Adipocyte (in vitro differentiated cells): Measurements from ENCODE around the gene CHST12.

Experiments
- DNase-seq: peaks from one replicate; pipeline ENCODE4 v3.0.0-alpha.2; 2015; ENCODE audit warnings: low read depth
- H3K27me3 ChIP-seq: replicated peaks from 2 replicates; pipeline ENCODE4 v1.7.0; 2013; ENCODE audit warnings: mild to moderate bottlenecking, low read length, moderate library complexity; ENCODE audit not compliant: control insufficient read depth, insufficient read depth
- H3K36me3 ChIP-seq: 2 replicates; pipeline ENCODE4 v1.7.0; 2013; ENCODE audit warnings: low read length, mild to moderate bottlenecking, moderate library complexity; ENCODE audit not compliant: control insufficient read depth, insufficient read depth, severe bottlenecking
- H3K4me1 ChIP-seq: 2 replicates; pipeline ENCODE4 v1.7.0; 2013; ENCODE audit warnings: mild to moderate bottlenecking, low read length, moderate library complexity; ENCODE audit not compliant: control insufficient read depth, insufficient read depth
- H3K4me3 ChIP-seq: 2 replicates; pipeline ENCODE4 v1.7.0; 2013; ENCODE audit warnings: mild to moderate bottlenecking, low read length, moderate library complexity
- H3K9ac ChIP-seq: 2 replicates; pipeline ENCODE4 v1.7.0; 2013; ENCODE audit warnings: mild to moderate bottlenecking, low read length, moderate library complexity
- H3K9me3 ChIP-seq: 2 replicates; pipeline ENCODE4 v1.7.0; 2013; ENCODE audit warnings: mild to moderate bottlenecking, low read length, moderate library complexity; ENCODE audit not compliant: control insufficient read depth

CHST12 gene

GRCh38 chr7:2438775-2439174 lies 35.4 kb downstream of the CHST12 start:
- no peaks in the 10 kb centered on the region for H3K27me3 ChIP-seq
- peaks cover 21% of the 10 kb centered on the region for H3K36me3 ChIP-seq
- H3K4me3 ChIP-seq, result no peak overlapping the region
- no peak overlapping the region for H3K9ac ChIP-seq
- H3K4me1 ChIP-seq, result peaks cover 29% of the 10 kb centered on the region
- no peaks in the 10 kb centered on the region for H3K9me3 ChIP-seq
- DNase-seq, result no peak

DNA sequence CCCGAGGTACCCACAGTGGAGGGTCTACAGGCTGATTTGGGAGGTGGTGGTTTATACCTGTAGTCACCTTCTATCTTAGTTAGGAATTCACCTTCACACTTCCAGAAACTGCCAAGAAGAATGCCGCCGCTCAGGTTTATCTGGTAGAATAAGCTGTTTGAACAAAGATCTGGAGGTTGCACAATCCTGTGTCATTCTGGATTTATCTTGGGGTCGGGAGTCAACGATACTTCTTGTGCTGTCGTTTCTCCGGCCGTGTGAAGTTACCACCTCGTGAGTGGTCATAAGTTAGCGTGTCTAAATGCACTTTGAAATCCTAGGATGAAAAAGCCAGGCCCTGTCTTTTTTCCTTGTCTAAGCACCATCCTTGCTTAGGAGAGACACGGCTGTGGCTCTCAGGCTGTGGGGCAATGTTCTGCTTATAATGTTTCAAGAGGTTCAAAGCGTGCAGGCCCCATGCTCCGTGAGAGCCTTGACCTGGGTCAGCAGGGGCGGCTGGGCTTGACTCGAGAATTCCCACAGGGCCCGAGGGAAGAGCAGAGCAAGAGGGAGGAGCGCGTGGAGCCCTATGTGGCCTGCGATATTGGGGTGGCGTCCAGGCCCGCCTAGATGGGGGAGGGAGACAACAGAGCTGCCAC lies 37.3 kb downstream of the CHST12 start:
- H3K4me1 ChIP-seq, result peaks cover 44% of the 10 kb centered on the region
- H3K9me3 ChIP-seq, result no peaks in the 10 kb centered on the region
- peaks cover 10% of the 10 kb centered on the region for H3K36me3 ChIP-seq

GRCh38 chr7:2441430-2442058 lies 38.1 kb downstream of the CHST12 start:
- peaks cover 52% of the 10 kb centered on the region for H3K4me1 ChIP-seq

More for the DNA sequence above, 37.3 kb downstream of the CHST12 start:
- DNase-seq, result no peak
- Histone ChIP-seq H3K27me3 (no peaks in the 10 kb centered on the region), H3K4me3 (no peak overlapping the region), H3K9ac (no peak overlapping the region)

GRCh38 chr7:2443491-2443890 lies 40.1 kb downstream of the CHST12 start:
- Histone ChIP-seq H3K9me3 (no peaks in the 10 kb centered on the region), H3K36me3 (no peaks in the 10 kb centered on the region), H3K9ac (no peak overlapping the region), H3K27me3 (no peaks in the 10 kb centered on the region), H3K4me3 (no peak overlapping the region), H3K4me1 (peaks cover 44% of the 10 kb centered on the region)
- DNase-seq, result no peak

More at GRCh38 chr7:2441430-2442058, 38.1 kb downstream of the CHST12 start:
- Histone ChIP-seq H3K27me3 (no peaks in the 10 kb centered on the region), H3K36me3 (peaks cover 2% of the 10 kb centered on the region), H3K4me3 (no peak overlapping the region), H3K9me3 (no peaks in the 10 kb centered on the region), H3K9ac (no peak overlapping the region)
- no peak for DNase-seq

DNA sequence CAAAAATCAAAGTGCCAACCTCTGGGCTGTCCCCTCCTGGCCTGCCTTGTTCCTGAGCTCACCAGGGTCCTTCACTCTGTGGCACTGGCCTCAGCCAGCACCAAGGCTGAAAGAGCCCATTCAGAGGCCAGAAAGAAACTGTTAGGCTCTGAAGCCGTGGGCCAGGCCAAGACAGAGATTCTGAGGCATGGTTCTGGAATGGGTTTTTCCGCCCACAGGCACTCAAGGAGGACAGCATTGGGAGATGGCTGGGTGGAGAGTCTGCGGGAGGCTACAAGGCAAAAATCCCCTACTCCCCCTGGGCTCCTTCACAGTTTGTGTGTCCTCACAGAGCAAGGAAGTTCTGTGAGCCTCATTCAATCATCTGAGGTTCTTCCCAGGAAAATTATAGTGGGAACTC lies 41.1 kb downstream of the CHST12 start:
- peak; percentile 86 for DNase-seq
- Histone ChIP-seq H3K36me3 (no peaks in the 10 kb centered on the region), H3K9ac (peak overlapping the region; percentile 71), H3K4me1 (peaks cover 37% of the 10 kb centered on the region), H3K27me3 (no peaks in the 10 kb centered on the region), H3K4me3 (peak overlapping the region; percentile 35), H3K9me3 (no peaks in the 10 kb centered on the region)

- peaks cover 37% of the 10 kb centered on the region for H3K4me1 ChIP-seq
These were observed 41.6 kb downstream of the CHST12 start for GRCh38 chr7:2445047-2445446.

GRCh38 chr7:2445898-2446555 lies 42.6 kb downstream of the CHST12 start:
- Histone ChIP-seq H3K4me1 (peaks cover 31% of the 10 kb centered on the region), H3K9ac (peak overlapping the region; percentile 71), H3K9me3 (no peaks in the 10 kb centered on the region), H3K27me3 (no peaks in the 10 kb centered on the region), H3K4me3 (no peak overlapping the region), H3K36me3 (no peaks in the 10 kb centered on the region)
- DNase-seq, result no peak

More at GRCh38 chr7:2445047-2445446, 41.6 kb downstream of the CHST12 start:
- peak overlapping the region; percentile 71 for H3K9ac ChIP-seq
- H3K9me3 ChIP-seq, result no peaks in the 10 kb centered on the region
- H3K27me3 ChIP-seq, result no peaks in the 10 kb centered on the region
- DNase-seq, result no peak
- H3K4me3 ChIP-seq, result peak overlapping the region; percentile 35
- H3K36me3 ChIP-seq, result no peaks in the 10 kb centered on the region

GRCh38 chr7:2446676-2447075 lies 43.3 kb downstream of the CHST12 start:
- Histone ChIP-seq H3K4me3 (no peak overlapping the region), H3K4me1 (peaks cover 30% of the 10 kb centered on the region), H3K27me3 (no peaks in the 10 kb centered on the region), H3K9me3 (no peaks in the 10 kb centered on the region), H3K9ac (no peak overlapping the region), H3K36me3 (no peaks in the 10 kb centered on the region)
- DNase-seq, result no peak

DNA sequence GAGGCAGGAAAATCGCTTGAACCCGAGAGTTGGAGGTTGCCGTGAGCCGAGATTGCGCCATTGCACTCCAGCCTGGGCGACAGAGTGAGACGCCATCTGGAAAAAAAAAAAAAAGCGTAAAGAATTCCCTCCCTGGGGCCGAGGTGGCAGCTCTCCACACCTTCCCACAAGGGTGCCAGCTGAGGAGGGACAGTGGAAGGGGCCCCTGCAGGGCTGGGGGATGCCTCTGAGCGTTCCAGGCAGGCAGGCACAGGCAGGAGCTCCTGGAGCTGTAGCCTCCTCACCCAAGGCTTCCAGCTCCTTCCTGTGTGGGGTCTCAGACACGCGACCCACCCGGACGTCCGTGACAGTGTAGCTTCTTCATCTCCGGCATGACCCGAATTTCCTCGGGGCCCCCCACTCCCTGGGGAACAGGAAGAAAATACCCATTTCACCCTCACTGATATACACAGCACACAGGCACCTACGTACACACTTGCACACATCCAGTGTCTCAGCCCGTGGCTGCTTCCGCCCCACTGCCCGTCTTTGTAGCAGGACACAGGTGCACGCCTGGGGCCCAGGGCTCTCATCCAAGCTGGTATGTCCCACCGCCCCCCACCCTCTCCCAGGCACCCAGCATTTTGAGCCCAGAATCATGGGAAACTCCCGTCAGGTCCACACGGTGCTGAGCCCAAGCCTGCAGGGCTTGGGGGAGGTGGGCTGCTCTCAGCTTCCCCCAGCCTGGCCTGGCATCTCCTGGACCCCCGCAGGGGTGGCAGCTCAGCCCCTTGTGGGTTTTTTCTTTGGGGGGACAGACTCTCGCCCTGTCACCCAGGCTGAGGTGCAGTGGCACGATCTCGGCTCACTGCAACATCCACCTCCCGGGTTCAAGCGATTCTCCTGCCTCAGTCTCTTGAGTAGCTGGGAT lies 47.0 kb downstream of the CHST12 start:
- H3K27me3 ChIP-seq, result no peaks in the 10 kb centered on the region
- H3K36me3 ChIP-seq, result no peaks in the 10 kb centered on the region
- H3K4me3 ChIP-seq, result no peak overlapping the region
- H3K4me1 ChIP-seq, result peaks cover 22% of the 10 kb centered on the region
- no peak for DNase-seq
- H3K9ac ChIP-seq, result no peak overlapping the region
- no peaks in the 10 kb centered on the region for H3K9me3 ChIP-seq

DNA sequence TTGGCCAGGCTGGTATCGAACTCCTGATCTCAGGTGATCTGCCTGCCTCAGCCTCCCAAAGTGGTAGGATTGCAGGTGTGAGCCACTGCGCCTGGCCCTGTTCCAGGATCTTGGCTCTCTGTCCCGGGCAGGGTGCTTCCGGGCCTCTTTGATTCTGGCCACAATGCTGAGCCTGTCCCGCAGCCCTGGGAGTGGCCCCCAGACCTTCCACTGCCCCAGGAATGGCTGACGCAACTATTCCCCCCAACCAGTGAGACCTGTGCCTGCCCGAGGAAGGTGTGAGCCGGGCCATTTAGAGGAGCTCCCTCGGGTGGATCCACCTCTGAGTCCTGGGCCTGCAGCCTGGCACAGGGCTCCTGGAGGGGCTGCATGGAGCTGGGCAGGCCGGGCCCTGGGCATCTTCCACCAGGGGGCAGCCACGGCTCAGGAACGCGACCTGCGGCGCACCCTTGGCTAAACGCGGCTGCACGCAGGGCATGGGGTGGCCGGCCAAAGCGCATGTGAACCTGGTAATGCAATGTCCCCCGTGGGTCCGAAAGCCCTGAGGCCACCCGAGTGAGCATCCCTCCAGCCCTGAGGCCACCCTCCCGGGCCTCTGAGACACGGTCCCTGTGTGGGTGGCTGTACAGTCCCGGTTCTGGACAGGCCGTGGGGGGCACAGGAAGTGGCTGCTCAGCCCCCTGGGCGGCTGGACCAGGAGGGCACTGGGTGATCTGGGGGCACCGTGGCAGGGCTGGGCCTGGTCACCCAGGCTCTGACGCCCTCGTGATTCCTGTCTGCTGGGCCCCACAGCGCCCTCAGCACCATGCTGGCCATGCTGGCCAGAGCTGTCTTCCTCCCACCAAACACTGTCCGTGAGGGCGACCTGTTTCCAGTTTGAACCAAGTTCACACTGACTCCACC lies 48.0 kb downstream of the CHST12 start:
- Histone ChIP-seq H3K4me1 (peaks cover 12% of the 10 kb centered on the region), H3K27me3 (no peaks in the 10 kb centered on the region), H3K9me3 (no peaks in the 10 kb centered on the region), H3K36me3 (no peaks in the 10 kb centered on the region), H3K9ac (peak overlapping the region; percentile 68), H3K4me3 (peak overlapping the region; percentile 63)
- DNase-seq, result peak; percentile 85
